DOHH2 (cell line): ENCODE results near the gene STARD4.

Experiments
- EZH2phosphoT487 ChIP-seq: fragments of 200-600 bp; sonication (generic); IDR thresholded peaks from 2 replicates; pipeline ENCODE4 v1.6.1; 2017; ENCODE audit warnings: borderline replicate concordance, mild to moderate bottlenecking, antibody characterized with exemption, low read length, moderate library complexity, mixed read lengths
- TF ChIP-seq, protein P1 (sequence below): fragments of 200-600 bp; sonication (generic); IDR thresholded peaks from one replicate; pipeline ENCODE4 v1.5.1; 2014; ENCODE audit warnings: antibody characterized with exemption, mild to moderate bottlenecking, low read depth, low read length; ENCODE audit not compliant: poor library complexity, severe bottlenecking

DNA sequence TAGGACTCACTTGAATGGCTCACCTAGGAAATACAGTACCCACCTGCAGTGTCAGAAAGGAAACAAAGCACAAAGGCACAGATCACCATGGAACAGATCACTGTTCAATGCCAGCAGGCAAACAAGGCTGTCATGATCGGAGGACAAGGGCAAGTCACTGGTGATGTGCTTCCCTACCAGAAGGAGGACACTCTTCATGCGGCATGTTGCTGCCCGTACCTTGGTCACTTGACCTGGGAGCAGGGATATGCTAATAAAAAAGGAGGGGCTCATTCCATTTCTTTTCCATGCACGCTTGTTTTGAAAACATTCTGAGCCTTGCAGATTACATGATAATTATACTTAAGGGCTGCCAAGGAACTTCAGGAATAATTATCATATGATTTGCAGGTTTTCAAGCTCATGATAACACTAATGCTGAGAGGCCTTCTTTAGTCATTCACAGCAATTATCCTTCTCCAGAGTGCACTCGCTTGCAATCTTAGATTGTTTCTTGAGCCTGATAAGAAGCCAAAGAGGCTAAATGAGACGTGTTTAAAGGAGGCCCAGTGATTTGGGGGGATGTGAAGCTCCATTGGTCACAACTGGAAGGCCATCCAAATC lies 36.1 kb upstream of the STARD4 start:
- TF ChIP-seq, protein P1, sequence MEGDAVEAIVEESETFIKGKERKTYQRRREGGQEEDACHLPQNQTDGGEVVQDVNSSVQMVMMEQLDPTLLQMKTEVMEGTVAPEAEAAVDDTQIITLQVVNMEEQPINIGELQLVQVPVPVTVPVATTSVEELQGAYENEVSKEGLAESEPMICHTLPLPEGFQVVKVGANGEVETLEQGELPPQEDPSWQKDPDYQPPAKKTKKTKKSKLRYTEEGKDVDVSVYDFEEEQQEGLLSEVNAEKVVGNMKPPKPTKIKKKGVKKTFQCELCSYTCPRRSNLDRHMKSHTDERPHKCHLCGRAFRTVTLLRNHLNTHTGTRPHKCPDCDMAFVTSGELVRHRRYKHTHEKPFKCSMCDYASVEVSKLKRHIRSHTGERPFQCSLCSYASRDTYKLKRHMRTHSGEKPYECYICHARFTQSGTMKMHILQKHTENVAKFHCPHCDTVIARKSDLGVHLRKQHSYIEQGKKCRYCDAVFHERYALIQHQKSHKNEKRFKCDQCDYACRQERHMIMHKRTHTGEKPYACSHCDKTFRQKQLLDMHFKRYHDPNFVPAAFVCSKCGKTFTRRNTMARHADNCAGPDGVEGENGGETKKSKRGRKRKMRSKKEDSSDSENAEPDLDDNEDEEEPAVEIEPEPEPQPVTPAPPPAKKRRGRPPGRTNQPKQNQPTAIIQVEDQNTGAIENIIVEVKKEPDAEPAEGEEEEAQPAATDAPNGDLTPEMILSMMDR, result no peak
- no peak for TF ChIP-seq EZH2phosphoT487
